Trophoblast cell (in vitro differentiated cells and primary cell): Measurements from ENCODE around the gene C10orf71.

Experiments
- DNase-seq, 2 donors: peaks; one replicate each; pipeline ENCODE4 v3.0.0-alpha.2; 2016
- H2AFZ ChIP-seq: 2 replicates; pipeline ENCODE4 v1.6.1; 2013; ENCODE audit warnings: low read length, moderate library complexity, mild to moderate bottlenecking; ENCODE audit not compliant: insufficient read depth, poor library complexity
- H2AK5ac ChIP-seq: 2 replicates; pipeline ENCODE4 v1.6.1; 2013; ENCODE audit warnings: mild to moderate bottlenecking, low read length
- H2BK120ac ChIP-seq: 2 replicates; pipeline ENCODE4 v1.6.1; 2013; ENCODE audit warnings: low read length, mild to moderate bottlenecking, moderate library complexity; ENCODE audit not compliant: insufficient read depth, poor library complexity
- H2BK12ac ChIP-seq: 2 replicates; pipeline ENCODE4 v1.6.1; 2013; ENCODE audit warnings: mild to moderate bottlenecking, low read length, moderate library complexity
- H2BK5ac ChIP-seq: 2 replicates; pipeline ENCODE4 v1.6.1; 2013; ENCODE audit warnings: low read length, low read depth, moderate library complexity, mild to moderate bottlenecking; ENCODE audit not compliant: poor library complexity
- H3K14ac ChIP-seq: 2 replicates; pipeline ENCODE4 v1.6.1; 2013; ENCODE audit warnings: mild to moderate bottlenecking, low read length
- H3K18ac ChIP-seq: 2 replicates; pipeline ENCODE4 v1.6.1; 2013; ENCODE audit warnings: mild to moderate bottlenecking, low read length
- H3K23ac ChIP-seq: 2 replicates; pipeline ENCODE4 v1.6.1; 2013; ENCODE audit warnings: low read length
- H3K27ac ChIP-seq: 2 replicates; pipeline ENCODE4 v1.5.1; 2013; ENCODE audit warnings: low read depth, mild to moderate bottlenecking, inconsistent platforms, low read length, moderate library complexity
- H3K27me3 ChIP-seq: 2 replicates; pipeline ENCODE4 v1.6.1; 2013; ENCODE audit warnings: inconsistent platforms, mild to moderate bottlenecking, low read length, moderate library complexity; ENCODE audit not compliant: insufficient read depth
- H3K36me3 ChIP-seq, 2 experiments: 1 replicate in 1 of 2; 2 replicates in 1 of 2; pipeline ENCODE4 v1.6.1; 2013; ENCODE audit warnings: low read length in 2 of 2, mild to moderate bottlenecking in 2 of 2, moderate library complexity in 1 of 2; ENCODE audit not compliant: insufficient read depth in 2 of 2, control insufficient read depth in 1 of 2
- H3K4ac ChIP-seq: 2 replicates; pipeline ENCODE4 v1.6.1; 2013; ENCODE audit warnings: low read depth, mild to moderate bottlenecking, low read length, moderate library complexity
- H3K4me1 ChIP-seq, 2 experiments: 1 replicate in 1 of 2; 2 replicates in 1 of 2; pipeline ENCODE4 v1.6.1; 2013; ENCODE audit warnings: low read length in 2 of 2, mild to moderate bottlenecking in 2 of 2, moderate library complexity in 1 of 2; ENCODE audit not compliant: insufficient read depth in 2 of 2, control insufficient read depth in 1 of 2
- H3K4me2 ChIP-seq: 2 replicates; pipeline ENCODE4 v1.6.1; 2013; ENCODE audit warnings: inconsistent platforms, mild to moderate bottlenecking, low read length, moderate library complexity
- H3K4me3 ChIP-seq: 2 replicates; pipeline ENCODE4 v1.5.1; 2013; ENCODE audit warnings: mild to moderate bottlenecking, low read depth, low read length, inconsistent platforms
- H3K79me1 ChIP-seq: one replicate; pipeline ENCODE4 v1.6.1; 2013; ENCODE audit warnings: low read length
- H3K79me2 ChIP-seq: 2 replicates; pipeline ENCODE4 v1.6.1; 2013; ENCODE audit warnings: low read length, mild to moderate bottlenecking; ENCODE audit not compliant: control insufficient read depth, insufficient read depth, poor library complexity
- H3K9ac ChIP-seq: 2 replicates; pipeline ENCODE4 v1.6.1; 2013; ENCODE audit warnings: mild to moderate bottlenecking, low read length
- H3K9me3 ChIP-seq: 2 replicates; pipeline ENCODE4 v1.6.1; 2013; ENCODE audit warnings: low read depth, mild to moderate bottlenecking, control low read depth, inconsistent platforms, low read length; ENCODE audit not compliant: insufficient read depth
- H4K12ac ChIP-seq: 2 replicates; pipeline ENCODE4 v1.6.1; 2013; ENCODE audit warnings: low read depth, mild to moderate bottlenecking, low read length, moderate library complexity
- H4K8ac ChIP-seq: 2 replicates; pipeline ENCODE4 v1.6.1; 2013; ENCODE audit warnings: low read depth, mild to moderate bottlenecking, low read length, moderate library complexity
- H4K91ac ChIP-seq: one replicate; pipeline ENCODE4 v1.6.1; 2013; ENCODE audit warnings: low read depth, mild to moderate bottlenecking, low read length, moderate library complexity
- WGBS: extraction: QIAGEN DNeasy Blood & Tissue Kit; methylation state at CpG from one replicate; pipeline ENCODE4 v1.1.7; 2013; ENCODE audit warnings: missing lambda C conversion rate; ENCODE audit not compliant: insufficient read length, insufficient coverage; ENCODE audit errors: extremely low coverage; 5-methylcytosine and 5-hydroxymethylcytosine counted together

The C10orf71 gene

GRCh38 chr10:49333192-49333591 is 34.2 kb downstream of the C10orf71 start:
- Histone ChIP-seq H3K27ac (no peak overlapping the region), H3K36me3 (no peaks in the 10 kb centered on the region), H3K9me3 (peaks cover 1% of the 10 kb centered on the region), H3K4me1 (no peaks in the 10 kb centered on the region), H2AFZ (no peak overlapping the region), H4K12ac (no peak overlapping the region), H4K91ac (no peak overlapping the region), H3K23ac (no peak overlapping the region), H2BK12ac (no peak overlapping the region), H3K9ac (peak overlapping the region; percentile 49), H3K79me1 (no peaks in the 10 kb centered on the region), H3K27me3 (peaks cover 2% of the 10 kb centered on the region), H2AK5ac (no peak overlapping the region), H4K8ac (no peak overlapping the region), H3K18ac (no peak overlapping the region), H3K79me2 (no peaks in the 10 kb centered on the region), H2BK120ac (no peak overlapping the region), H2BK5ac (no peak overlapping the region), H3K4me3 (no peak overlapping the region), H3K4ac (no peak overlapping the region), H3K14ac (no peak overlapping the region), H3K4me2 (no peak overlapping the region)
- no CpG with 5 or more reads among the region's 6 CpGs for WGBS
- DNase-seq: no peak

- no peak for DNase-seq
- Histone ChIP-seq H2BK5ac (no peak overlapping the region), H3K79me2 (no peaks in the 10 kb centered on the region), H3K23ac (no peak overlapping the region), H3K4me1 (no peaks in the 10 kb centered on the region), H4K12ac (no peak overlapping the region), H3K4me3 (no peak overlapping the region), H3K27ac (no peak overlapping the region), H2BK12ac (no peak overlapping the region), H3K4ac (no peak overlapping the region), H4K91ac (no peak overlapping the region), H4K8ac (no peak overlapping the region), H3K9me3 (peaks cover 1% of the 10 kb centered on the region), H2AK5ac (no peak overlapping the region), H3K18ac (no peak overlapping the region), H3K27me3 (peaks cover 2% of the 10 kb centered on the region), H3K79me1 (no peaks in the 10 kb centered on the region), H3K36me3 (no peaks in the 10 kb centered on the region), H3K4me2 (no peak overlapping the region), H2AFZ (no peak overlapping the region), H3K9ac (no peak overlapping the region), H2BK120ac (no peak overlapping the region), H3K14ac (no peak overlapping the region)
Measured at GRCh38 chr10:49334964-49335363, 36.0 kb downstream of the C10orf71 start.

DNA sequence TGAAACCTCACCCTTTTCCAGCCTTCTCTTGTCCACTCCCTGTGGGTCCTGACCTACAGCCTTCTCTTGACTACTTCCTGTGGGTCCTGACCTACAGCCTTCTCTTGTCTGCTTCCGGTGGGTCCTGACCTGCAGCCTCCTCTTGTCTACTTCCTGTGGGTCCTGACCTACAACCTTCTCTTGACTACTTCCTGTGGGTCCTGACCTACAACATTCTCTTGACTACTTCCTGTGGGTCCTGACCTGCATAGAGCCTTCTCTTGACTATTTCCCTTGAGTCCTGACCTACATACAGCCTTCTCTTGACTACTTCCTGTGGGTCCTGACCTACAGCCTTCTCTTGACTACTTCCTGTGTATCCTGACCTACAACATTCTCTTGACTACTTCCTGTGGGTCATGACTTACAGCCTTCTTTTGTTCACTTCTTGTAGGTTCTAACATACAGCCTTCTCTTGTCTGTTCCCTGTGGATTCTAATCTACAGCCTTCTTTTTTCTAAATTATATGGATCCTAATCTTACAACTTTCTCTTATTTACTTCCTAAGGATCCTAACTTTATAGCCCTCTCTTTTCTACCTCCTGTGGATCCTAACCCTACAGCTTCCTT is 36.5 kb downstream of the C10orf71 start:
- Histone ChIP-seq H3K79me1 (no peaks in the 10 kb centered on the region), H3K18ac (no peak overlapping the region), H2AFZ (no peak overlapping the region), H3K23ac (no peak overlapping the region), H3K4ac (no peak overlapping the region), H2BK120ac (no peak overlapping the region), H4K91ac (no peak overlapping the region), H3K4me3 (no peak overlapping the region), H2AK5ac (no peak overlapping the region), H3K9ac (no peak overlapping the region), H2BK12ac (no peak overlapping the region), H3K14ac (no peak overlapping the region), H3K79me2 (no peaks in the 10 kb centered on the region), H3K9me3 (peaks cover 1% of the 10 kb centered on the region), H2BK5ac (no peak overlapping the region), H4K12ac (no peak overlapping the region), H4K8ac (no peak overlapping the region), H3K36me3 (no peaks in the 10 kb centered on the region), H3K4me1 (no peaks in the 10 kb centered on the region), H3K27me3 (peaks cover 2% of the 10 kb centered on the region), H3K27ac (no peak overlapping the region), H3K4me2 (no peak overlapping the region)
- no CpG with 5 or more reads among the region's 1 CpG for WGBS
- DNase-seq: no peak

GRCh38 chr10:49338604-49339003 is 39.6 kb downstream of the C10orf71 start:
- Histone ChIP-seq H3K27ac (no peak overlapping the region), H3K79me1 (no peaks in the 10 kb centered on the region), H2BK5ac (no peak overlapping the region), H4K91ac (no peak overlapping the region), H3K4me1 (no peaks in the 10 kb centered on the region), H4K8ac (no peak overlapping the region), H4K12ac (no peak overlapping the region), H2BK12ac (no peak overlapping the region), H2AK5ac (no peak overlapping the region), H2AFZ (no peak overlapping the region), H3K4ac (no peak overlapping the region), H3K18ac (no peak overlapping the region), H3K79me2 (no peaks in the 10 kb centered on the region), H3K14ac (no peak overlapping the region), H3K4me3 (no peak overlapping the region), H3K23ac (no peak overlapping the region), H3K9ac (no peak overlapping the region), H3K27me3 (peaks cover 2% of the 10 kb centered on the region), H3K9me3 (peaks cover 1% of the 10 kb centered on the region), H3K4me2 (no peak overlapping the region), H2BK120ac (no peak overlapping the region), H3K36me3 (no peaks in the 10 kb centered on the region)
- WGBS: no CpG with 5 or more reads among the region's 1 CpG
- DNase-seq: no peak
